Measurements from ENCODE around the gene COA6.
"Not testable (repeated sequence)": the region's sequence is repeated elsewhere in the genome, so short reads cannot be mapped to it uniquely, and the experiment has no call there.

COA6 gene

GRCh38 chr1:234369784-234370183, 3.5 kb upstream of the COA6 start:
- no peak for DNase-seq (ENCODE audit: low read depth)

GRCh38 chr1:234371414-234371813, 1.8 kb upstream of the COA6 start:
- DNase-seq (ENCODE audit: low read depth): no peak

GRCh38 chr1:234372011-234372757, 1.1 kb upstream of the COA6 start:
- no peak for DNase-seq (ENCODE audit: low read depth)

GRCh38 chr1:234373959-234374254, 651 bp downstream of the COA6 start:
- no peak for DNase-seq (ENCODE audit: low read depth)

GRCh38 chr1:234375672-234376071, 2.4 kb downstream of the COA6 start:
- no peak for DNase-seq (ENCODE audit: low read depth)

GRCh38 chr1:234379591-234380109, 6.4 kb downstream of the COA6 start:
- not testable (repeated sequence) for DNase-seq (ENCODE audit: low read depth)

- no peak for DNase-seq (ENCODE audit: low read depth)
These were observed 8.7 kb downstream of the COA6 start for GRCh38 chr1:234381699-234382555.

GRCh38 chr1:234386122-234386521, 12.9 kb downstream of the COA6 start:
- DNase-seq (ENCODE audit: low read depth): no peak

- DNase-seq (ENCODE audit: low read depth): no peak
These were observed 14.8 kb downstream of the COA6 start for GRCh38 chr1:234388094-234388493.

- no peak for DNase-seq (ENCODE audit: low read depth)
These were observed 19.9 kb downstream of the COA6 start for GRCh38 chr1:234393190-234393589.

GRCh38 chr1:234395297-234395696, 22.0 kb downstream of the COA6 start:
- no peak for DNase-seq (ENCODE audit: low read depth)

- no peak for DNase-seq (ENCODE audit: low read depth)
These were observed 22.8 kb downstream of the COA6 start for GRCh38 chr1:234396092-234396491.

- DNase-seq (ENCODE audit: low read depth): no peak
These were observed 23.6 kb downstream of the COA6 start for GRCh38 chr1:234396871-234397270.

- DNase-seq (ENCODE audit: low read depth): no peak
These were observed 24.5 kb downstream of the COA6 start for GRCh38 chr1:234397732-234398131.

GRCh38 chr1:234398849-234399381, 25.7 kb downstream of the COA6 start:
- DNase-seq (ENCODE audit: low read depth): no peak

- DNase-seq (ENCODE audit: low read depth): not testable (repeated sequence)
These were observed 26.3 kb downstream of the COA6 start for GRCh38 chr1:234399515-234399914.

- no peak for DNase-seq (ENCODE audit: low read depth)
These were observed 27.5 kb downstream of the COA6 start for GRCh38 chr1:234400773-234401172.

- no peak for DNase-seq (ENCODE audit: low read depth)
These were observed 28.4 kb downstream of the COA6 start for GRCh38 chr1:234401658-234402057.

- DNase-seq (ENCODE audit: low read depth): no peak
These were observed 29.7 kb downstream of the COA6 start for GRCh38 chr1:234402939-234403338.

- no peak for DNase-seq (ENCODE audit: low read depth)
These were observed 32.4 kb downstream of the COA6 start for GRCh38 chr1:234405676-234406075.

GRCh38 chr1:234406871-234407270, 33.6 kb downstream of the COA6 start:
- DNase-seq (ENCODE audit: low read depth): no peak

- DNase-seq (ENCODE audit: low read depth): no peak
These were observed 35.5 kb downstream of the COA6 start for GRCh38 chr1:234408757-234409156.

GRCh38 chr1:234409328-234409727, 36.1 kb downstream of the COA6 start:
- no peak for DNase-seq (ENCODE audit: low read depth)

Data from stimulated activated CD8-positive, alpha-beta memory T cell treated with anti-CD3 and anti-CD28 coated beads, Interleukin-7, amount 100 ng/mL, for 24 hours (primary cell).